Measurements from ENCODE around the gene RAB3A.

DNA sequence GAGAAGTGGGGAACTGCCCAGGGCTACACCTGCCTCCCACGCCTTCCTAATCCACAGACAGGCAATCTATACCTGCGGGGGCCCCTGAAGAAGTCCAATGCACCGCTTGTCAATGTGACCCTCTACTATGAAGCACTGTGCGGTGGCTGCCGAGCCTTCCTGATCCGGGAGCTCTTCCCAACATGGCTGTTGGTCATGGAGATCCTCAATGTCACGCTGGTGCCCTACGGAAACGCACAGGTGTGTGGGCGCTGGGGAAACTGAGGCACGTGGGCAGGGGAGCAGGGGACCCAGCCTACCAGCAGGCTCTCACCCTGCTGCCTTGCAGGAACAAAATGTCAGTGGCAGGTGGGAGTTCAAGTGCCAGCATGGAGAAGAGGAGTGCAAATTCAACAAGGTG lies 28.9 kb downstream of the RAB3A start:
- TF ChIP-seq, protein P1, sequence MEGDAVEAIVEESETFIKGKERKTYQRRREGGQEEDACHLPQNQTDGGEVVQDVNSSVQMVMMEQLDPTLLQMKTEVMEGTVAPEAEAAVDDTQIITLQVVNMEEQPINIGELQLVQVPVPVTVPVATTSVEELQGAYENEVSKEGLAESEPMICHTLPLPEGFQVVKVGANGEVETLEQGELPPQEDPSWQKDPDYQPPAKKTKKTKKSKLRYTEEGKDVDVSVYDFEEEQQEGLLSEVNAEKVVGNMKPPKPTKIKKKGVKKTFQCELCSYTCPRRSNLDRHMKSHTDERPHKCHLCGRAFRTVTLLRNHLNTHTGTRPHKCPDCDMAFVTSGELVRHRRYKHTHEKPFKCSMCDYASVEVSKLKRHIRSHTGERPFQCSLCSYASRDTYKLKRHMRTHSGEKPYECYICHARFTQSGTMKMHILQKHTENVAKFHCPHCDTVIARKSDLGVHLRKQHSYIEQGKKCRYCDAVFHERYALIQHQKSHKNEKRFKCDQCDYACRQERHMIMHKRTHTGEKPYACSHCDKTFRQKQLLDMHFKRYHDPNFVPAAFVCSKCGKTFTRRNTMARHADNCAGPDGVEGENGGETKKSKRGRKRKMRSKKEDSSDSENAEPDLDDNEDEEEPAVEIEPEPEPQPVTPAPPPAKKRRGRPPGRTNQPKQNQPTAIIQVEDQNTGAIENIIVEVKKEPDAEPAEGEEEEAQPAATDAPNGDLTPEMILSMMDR (IDR thresholded peaks at IDR 0.05; ENCODE audit: low read depth, low read length): no peak
- no peak for TF ChIP-seq POLR2A (IDR thresholded peaks at IDR 0.05; ENCODE audit: extremely low read depth, insufficient read length)
- TF ChIP-seq, protein P2, sequence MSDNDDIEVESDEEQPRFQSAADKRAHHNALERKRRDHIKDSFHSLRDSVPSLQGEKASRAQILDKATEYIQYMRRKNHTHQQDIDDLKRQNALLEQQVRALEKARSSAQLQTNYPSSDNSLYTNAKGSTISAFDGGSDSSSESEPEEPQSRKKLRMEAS (IDR thresholded peaks at IDR 0.05; ENCODE audit: low read depth, low read length): no peak

Measured in NB4 (cell line).